Loucy (cell line): ENCODE measurements around the gene CDT1.

Source experiments
- H2AFZ ChIP-seq: fragments of 200-600 bp; sonication (generic); 2 replicates; pipeline ENCODE4 v1.6.0; 2016; ENCODE audit warnings: antibody characterized with exemption, mild to moderate bottlenecking, low read length, moderate library complexity
- H3F3A ChIP-seq: fragments of 200-600 bp; 2 replicates; pipeline ENCODE4 v1.6.0; 2016; ENCODE audit warnings: antibody characterized with exemption, low read depth, mild to moderate bottlenecking
- H3K27me3 ChIP-seq: fragments of 200-600 bp; sonication (generic); 2 replicates; pipeline ENCODE4 v1.6.1; 2014; ENCODE audit warnings: low read length, mild to moderate bottlenecking; ENCODE audit not compliant: insufficient read depth, poor library complexity, severe bottlenecking
- H3K36me3 ChIP-seq: fragments of 200-600 bp; sonication (generic); 2 replicates; pipeline ENCODE4 v1.6.1; 2016; ENCODE audit warnings: low read length; ENCODE audit not compliant: insufficient read depth
- H3K4me1 ChIP-seq: fragments of 200-600 bp; sonication (generic); 2 replicates; pipeline ENCODE4 v1.5.1; 2014; ENCODE audit warnings: low read length, mild to moderate bottlenecking; ENCODE audit not compliant: insufficient read depth, poor library complexity, severe bottlenecking
- H3K4me2 ChIP-seq: fragments of 200-600 bp; sonication (generic); 2 replicates; pipeline ENCODE4 v1.6.0; 2014; ENCODE audit warnings: antibody characterized with exemption, low read length, low read depth, mild to moderate bottlenecking; ENCODE audit not compliant: poor library complexity, severe bottlenecking
- H3K4me3 ChIP-seq: fragments of 200-600 bp; sonication (generic); 2 replicates; pipeline ENCODE4 v1.5.1; 2014; ENCODE audit warnings: low read length, mild to moderate bottlenecking, mixed read lengths; ENCODE audit not compliant: poor library complexity, severe bottlenecking
- H3K79me2 ChIP-seq: fragments of 200-600 bp; sonication (generic); 2 replicates; pipeline ENCODE4 v1.6.1; 2014; ENCODE audit warnings: low read length; ENCODE audit not compliant: insufficient read depth
- H3K9ac ChIP-seq: fragments of 200-600 bp; sonication (generic); 2 replicates; pipeline ENCODE4 v1.6.0; 2014; ENCODE audit warnings: mild to moderate bottlenecking, low read depth, low read length, moderate library complexity; ENCODE audit not compliant: poor library complexity, severe bottlenecking
- H3K9me2 ChIP-seq: fragments of 200-600 bp; sonication (generic); replicated peaks from 2 replicates; pipeline ENCODE4 v1.6.1; 2016; ENCODE audit warnings: low read depth, low read length, mixed read lengths
- H3K9me3 ChIP-seq: fragments of 200-600 bp; sonication (generic); 2 replicates; pipeline ENCODE4 v1.6.1; 2014; ENCODE audit warnings: mild to moderate bottlenecking, antibody characterized with exemption, low read length, low read depth; ENCODE audit not compliant: insufficient read depth
- H4K20me1 ChIP-seq: fragments of 200-600 bp; sonication (generic); 2 replicates; pipeline ENCODE4 v1.6.0; 2014; ENCODE audit warnings: antibody characterized with exemption, low read length, mild to moderate bottlenecking; ENCODE audit not compliant: insufficient read depth, poor library complexity, severe bottlenecking
- CTCF ChIP-seq: fragments of 200-600 bp; sonication (generic); conservative IDR thresholded peaks from 2 replicates; pipeline ENCODE4 v1.5.1; 2014; ENCODE audit warnings: mild to moderate bottlenecking, antibody characterized with exemption, low read length
- EZH2phosphoT487 ChIP-seq: fragments of 200-600 bp; IDR thresholded peaks from 2 replicates; pipeline ENCODE4 v1.6.1; 2018; ENCODE audit warnings: antibody characterized with exemption, mild to moderate bottlenecking, moderate library complexity, borderline replicate concordance

CDT1 gene

DNA sequence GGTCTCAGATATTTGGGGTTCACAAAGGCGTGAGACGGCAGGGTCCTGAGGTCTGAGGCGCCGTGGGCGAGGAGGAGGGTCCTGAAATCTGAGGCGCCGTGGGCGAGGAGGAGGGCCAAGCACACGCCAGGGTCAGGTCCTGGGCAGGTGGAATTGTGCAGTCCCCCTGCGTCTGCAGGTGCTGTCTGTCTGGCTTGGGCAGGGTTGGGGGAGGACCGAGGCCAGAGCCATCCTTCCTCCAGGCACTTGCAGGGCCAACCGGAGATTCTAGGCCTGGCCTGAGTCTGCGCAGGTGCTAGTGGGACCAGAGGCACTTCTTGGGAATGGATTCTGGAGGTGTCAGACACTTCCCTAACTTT is 10.5 kb downstream of the CDT1 start:
- H3K27me3 ChIP-seq, result no peaks in the 10 kb centered on the region
- no peak overlapping the region for H3K4me2 ChIP-seq
- H3F3A ChIP-seq, result no peaks in the 10 kb centered on the region
- no peaks in the 10 kb centered on the region for H3K9me3 ChIP-seq
- H3K9me2 ChIP-seq, result no peaks in the 10 kb centered on the region
- H4K20me1 ChIP-seq, result peaks cover 20% of the 10 kb centered on the region
- no peak for TF ChIP-seq CTCF
- TF ChIP-seq EZH2phosphoT487, result no peak
- H3K36me3 ChIP-seq, result peaks cover 6% of the 10 kb centered on the region; the same call in 1 of the 2 replicates
- H3K4me1 ChIP-seq, result no peaks in the 10 kb centered on the region
- peaks cover 20% of the 10 kb centered on the region; the same call in 1 of the 2 replicates for H3K79me2 ChIP-seq
- H2AFZ ChIP-seq, result no peak overlapping the region
- no peak overlapping the region for H3K9ac ChIP-seq
- H3K4me3 ChIP-seq, result no peak overlapping the region

DNA sequence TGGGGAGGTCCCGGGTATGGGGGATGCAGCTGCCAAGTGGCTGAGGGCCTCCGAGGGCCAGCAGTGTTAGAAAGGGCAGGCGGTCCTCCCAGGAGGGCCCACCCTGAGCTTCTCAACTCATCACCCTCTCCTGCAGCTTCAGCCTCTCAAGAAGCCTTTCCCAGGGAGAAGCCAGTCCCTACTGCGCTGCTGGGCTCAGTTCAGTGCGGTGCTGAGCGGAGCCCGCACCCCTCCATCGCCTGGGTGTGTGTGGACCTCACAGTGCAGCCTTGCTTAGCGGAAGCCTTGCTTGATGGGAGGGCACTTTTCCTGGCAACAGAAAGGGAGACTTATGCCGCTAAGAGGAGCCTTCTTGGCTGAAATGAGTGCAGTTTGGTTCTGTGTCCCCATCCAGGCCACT is 11.6 kb downstream of the CDT1 start:
- Histone ChIP-seq H3K4me2 (no peak overlapping the region), H3F3A (no peaks in the 10 kb centered on the region), H3K9me3 (no peaks in the 10 kb centered on the region), H3K79me2 (peaks cover 9% of the 10 kb centered on the region; the same call in 1 of the 2 replicates), H3K4me1 (no peaks in the 10 kb centered on the region), H3K9ac (no peak overlapping the region), H4K20me1 (peaks cover 9% of the 10 kb centered on the region), H3K9me2 (no peaks in the 10 kb centered on the region), H3K4me3 (no peak overlapping the region), H2AFZ (no peak overlapping the region), H3K27me3 (no peaks in the 10 kb centered on the region), H3K36me3 (no peaks in the 10 kb centered on the region)
- no peak for TF ChIP-seq EZH2phosphoT487
- no peak for TF ChIP-seq CTCF

DNA sequence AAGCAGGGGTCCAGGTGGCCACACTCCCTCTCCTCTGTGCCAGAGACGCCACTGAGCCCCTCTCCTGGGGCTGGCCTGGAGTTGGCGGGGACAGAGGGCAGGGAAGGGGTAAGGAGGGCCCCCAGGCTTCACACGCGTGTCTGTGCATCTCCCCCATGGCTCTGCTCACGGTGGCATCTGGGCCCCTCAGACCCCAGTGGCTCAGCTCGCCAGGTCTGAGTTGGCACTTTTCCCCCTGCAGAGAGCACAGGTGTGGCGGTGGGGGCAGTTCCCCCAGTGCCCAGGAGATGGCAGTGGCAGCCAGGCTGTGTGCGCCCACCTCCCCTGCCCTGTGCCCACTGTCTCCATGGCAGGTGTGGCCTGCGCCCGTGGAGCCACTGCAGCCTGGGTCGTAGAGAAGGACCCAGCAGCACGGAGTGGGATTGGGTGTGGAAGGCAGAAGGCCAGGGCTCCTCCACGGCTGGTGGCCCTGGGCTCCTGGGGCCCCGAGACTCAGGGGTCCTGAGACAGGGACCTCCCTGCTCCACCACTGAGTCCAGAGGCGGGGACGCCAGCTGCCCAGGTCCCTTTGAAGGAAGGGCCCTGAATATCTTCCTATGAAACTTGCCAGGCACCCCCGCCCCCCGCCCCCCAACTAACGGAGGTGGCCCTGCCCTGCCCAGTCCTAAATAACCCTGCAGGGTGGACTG is 12.5 kb downstream of the CDT1 start:
- H3K9me3 ChIP-seq, result no peaks in the 10 kb centered on the region
- peaks cover under 1% of the 10 kb centered on the region for H4K20me1 ChIP-seq
- H3K4me1 ChIP-seq, result no peaks in the 10 kb centered on the region
- H3K9ac ChIP-seq, result no peak overlapping the region
- H3K79me2 ChIP-seq, result peaks cover 1% of the 10 kb centered on the region; the same call in 1 of the 2 replicates
- TF ChIP-seq EZH2phosphoT487, result no peak
- peak; percentile 60 for TF ChIP-seq CTCF
- no peaks in the 10 kb centered on the region for H3K36me3 ChIP-seq
- H2AFZ ChIP-seq, result no peak overlapping the region
- no peaks in the 10 kb centered on the region for H3F3A ChIP-seq
- H3K4me2 ChIP-seq, result no peak overlapping the region
- H3K27me3 ChIP-seq, result no peaks in the 10 kb centered on the region
- H3K9me2 ChIP-seq, result no peaks in the 10 kb centered on the region
- H3K4me3 ChIP-seq, result no peak overlapping the region
